HEK293 (cell line): ENCODE results near the gene PRR5.

Experiments
- GLIS1 ChIP-seq: fragments of 450-650 bp; formaldehyde crosslinking; IDR thresholded peaks from 2 replicates; pipeline ENCODE4 v1.5.1; 2016; ENCODE audit warnings: missing biosample characterization, missing genetic modification characterization
- HOXC10 ChIP-seq: sonication (generic); formaldehyde crosslinking; IDR thresholded peaks from 2 replicates; pipeline ENCODE4 v1.8.1; 2023; ENCODE audit warnings: mild to moderate bottlenecking, missing genetic modification reagents
- MYNN ChIP-seq: fragments of 450-650 bp; formaldehyde crosslinking; IDR thresholded peaks from 2 replicates; pipeline ENCODE4 v1.5.1; 2016; ENCODE audit warnings: missing biosample characterization, missing genetic modification characterization, borderline replicate concordance
- SCRT2 ChIP-seq: fragments of 450-650 bp; formaldehyde crosslinking; IDR thresholded peaks from 2 replicates; pipeline ENCODE4 v1.5.1; 2016; ENCODE audit warnings: missing biosample characterization, missing genetic modification characterization
- SP7 ChIP-seq: fragments of 450-650 bp; formaldehyde crosslinking; IDR thresholded peaks from 2 replicates; pipeline ENCODE4 v1.5.1; 2016; ENCODE audit warnings: missing biosample characterization, missing genetic modification characterization
- ZBTB20 ChIP-seq: fragments of 450-650 bp; formaldehyde crosslinking; IDR thresholded peaks from 2 replicates; pipeline ENCODE4 v1.5.1; 2016; ENCODE audit warnings: missing biosample characterization, missing genetic modification characterization
- ZBTB48 ChIP-seq: fragments of 450-650 bp; formaldehyde crosslinking; IDR thresholded peaks from 2 replicates; pipeline ENCODE4 v1.5.1; 2016; ENCODE audit warnings: missing biosample characterization, missing genetic modification characterization
- ZNF280D ChIP-seq: fragments of 450-650 bp; formaldehyde crosslinking; IDR thresholded peaks from 2 replicates; pipeline ENCODE4 v1.5.1; 2016; ENCODE audit warnings: missing biosample characterization, missing genetic modification characterization
- ZNF449 ChIP-seq: fragments of 450-650 bp; formaldehyde crosslinking; IDR thresholded peaks from 2 replicates; pipeline ENCODE4 v1.5.1; 2017; ENCODE audit warnings: missing biosample characterization, mild to moderate bottlenecking, missing genetic modification characterization, moderate library complexity
- ZNF548 ChIP-seq: fragments of 450-650 bp; formaldehyde crosslinking; IDR thresholded peaks from 2 replicates; pipeline ENCODE4 v1.5.1; 2016; ENCODE audit warnings: missing biosample characterization, missing genetic modification characterization
- ZNF549 ChIP-seq: fragments of 450-650 bp; IDR thresholded peaks from 2 replicates; pipeline ENCODE4 v1.5.1; 2018; ENCODE audit warnings: missing biosample characterization, missing genetic modification characterization, mild to moderate bottlenecking, inconsistent platforms, moderate library complexity
- ZNF560 ChIP-seq: fragments of 450-650 bp; formaldehyde crosslinking; IDR thresholded peaks from 2 replicates; pipeline ENCODE4 v1.5.1; 2017; ENCODE audit warnings: missing biosample characterization, missing genetic modification characterization, borderline replicate concordance
- ZNF776 ChIP-seq: fragments of 450-650 bp; formaldehyde crosslinking; IDR thresholded peaks from 2 replicates; pipeline ENCODE4 v1.5.0; 2017; ENCODE audit warnings: missing biosample characterization, missing genetic modification characterization, borderline replicate concordance
- ZNF777 ChIP-seq: fragments of 450-650 bp; formaldehyde crosslinking; IDR thresholded peaks from 2 replicates; pipeline ENCODE4 v1.5.1; 2017; ENCODE audit warnings: missing biosample characterization, missing genetic modification characterization, borderline replicate concordance
- ZXDB ChIP-seq: fragments of 450-650 bp; formaldehyde crosslinking; IDR thresholded peaks from 2 replicates; pipeline ENCODE4 v1.5.1; 2016; ENCODE audit warnings: missing biosample characterization, missing genetic modification characterization
- TF ChIP-seq, protein P1 (sequence below): fragments of 450-650 bp; formaldehyde crosslinking; IDR thresholded peaks from 2 replicates; pipeline ENCODE4 v1.5.1; 2016; ENCODE audit warnings: missing biosample characterization, missing genetic modification characterization
- TF ChIP-seq, protein P2 (sequence below): fragments of 450-650 bp; formaldehyde crosslinking; IDR thresholded peaks from 2 replicates; pipeline ENCODE4 v1.5.1; 2016; ENCODE audit warnings: missing biosample characterization, missing genetic modification characterization
- TF ChIP-seq, protein P3 (sequence below): fragments of 450-650 bp; formaldehyde crosslinking; conservative IDR thresholded peaks from 2 replicates; pipeline ENCODE4 v1.5.1; 2016; ENCODE audit warnings: low read depth, missing biosample characterization, missing genetic modification characterization

The PRR5 gene

GRCh38 chr22:44697423-44698141 lies 4.4 kb upstream of the PRR5 start (continued):
- no peak for TF ChIP-seq ZNF777
- TF ChIP-seq HOXC10 (CRISPR knock-in tag), result no peak
- no peak for TF ChIP-seq ZBTB48 (tag by site-specific recombination)
- 0 out of 2 replicates have a peak, but pooled peaks have one; percentile 26 for TF ChIP-seq ZXDB (tag by site-specific recombination)
- no peak for TF ChIP-seq ZNF280D
- TF ChIP-seq ZNF449 (tag by site-specific recombination), result no peak
- no peak for TF ChIP-seq SCRT2
- TF ChIP-seq ZBTB20 (tag by site-specific recombination), result peak; percentile 48
- TF ChIP-seq ZNF776 (tag by site-specific recombination), result no peak
- no peak for TF ChIP-seq ZNF548 (tag by site-specific recombination)
- TF ChIP-seq GLIS1, result 0 out of 2 replicates have a peak, but pooled peaks have one; percentile 44
- TF ChIP-seq MYNN (tag by site-specific recombination), result no peak
- TF ChIP-seq, protein P1, sequence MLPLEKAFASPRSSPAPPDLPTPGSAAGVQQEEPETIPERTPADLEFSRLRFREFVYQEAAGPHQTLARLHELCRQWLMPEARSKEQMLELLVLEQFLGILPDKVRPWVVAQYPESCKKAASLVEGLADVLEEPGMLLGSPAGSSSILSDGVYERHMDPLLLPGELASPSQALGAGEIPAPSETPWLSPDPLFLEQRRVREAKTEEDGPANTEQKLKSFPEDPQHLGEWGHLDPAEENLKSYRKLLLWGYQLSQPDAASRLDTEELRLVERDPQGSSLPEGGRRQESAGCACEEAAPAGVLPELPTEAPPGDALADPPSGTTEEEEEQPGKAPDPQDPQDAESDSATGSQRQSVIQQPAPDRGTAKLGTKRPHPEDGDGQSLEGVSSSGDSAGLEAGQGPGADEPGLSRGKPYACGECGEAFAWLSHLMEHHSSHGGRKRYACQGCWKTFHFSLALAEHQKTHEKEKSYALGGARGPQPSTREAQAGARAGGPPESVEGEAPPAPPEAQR, result no peak
- TF ChIP-seq ZNF560 (tag by site-specific recombination), result no peak
- TF ChIP-seq, protein P2, sequence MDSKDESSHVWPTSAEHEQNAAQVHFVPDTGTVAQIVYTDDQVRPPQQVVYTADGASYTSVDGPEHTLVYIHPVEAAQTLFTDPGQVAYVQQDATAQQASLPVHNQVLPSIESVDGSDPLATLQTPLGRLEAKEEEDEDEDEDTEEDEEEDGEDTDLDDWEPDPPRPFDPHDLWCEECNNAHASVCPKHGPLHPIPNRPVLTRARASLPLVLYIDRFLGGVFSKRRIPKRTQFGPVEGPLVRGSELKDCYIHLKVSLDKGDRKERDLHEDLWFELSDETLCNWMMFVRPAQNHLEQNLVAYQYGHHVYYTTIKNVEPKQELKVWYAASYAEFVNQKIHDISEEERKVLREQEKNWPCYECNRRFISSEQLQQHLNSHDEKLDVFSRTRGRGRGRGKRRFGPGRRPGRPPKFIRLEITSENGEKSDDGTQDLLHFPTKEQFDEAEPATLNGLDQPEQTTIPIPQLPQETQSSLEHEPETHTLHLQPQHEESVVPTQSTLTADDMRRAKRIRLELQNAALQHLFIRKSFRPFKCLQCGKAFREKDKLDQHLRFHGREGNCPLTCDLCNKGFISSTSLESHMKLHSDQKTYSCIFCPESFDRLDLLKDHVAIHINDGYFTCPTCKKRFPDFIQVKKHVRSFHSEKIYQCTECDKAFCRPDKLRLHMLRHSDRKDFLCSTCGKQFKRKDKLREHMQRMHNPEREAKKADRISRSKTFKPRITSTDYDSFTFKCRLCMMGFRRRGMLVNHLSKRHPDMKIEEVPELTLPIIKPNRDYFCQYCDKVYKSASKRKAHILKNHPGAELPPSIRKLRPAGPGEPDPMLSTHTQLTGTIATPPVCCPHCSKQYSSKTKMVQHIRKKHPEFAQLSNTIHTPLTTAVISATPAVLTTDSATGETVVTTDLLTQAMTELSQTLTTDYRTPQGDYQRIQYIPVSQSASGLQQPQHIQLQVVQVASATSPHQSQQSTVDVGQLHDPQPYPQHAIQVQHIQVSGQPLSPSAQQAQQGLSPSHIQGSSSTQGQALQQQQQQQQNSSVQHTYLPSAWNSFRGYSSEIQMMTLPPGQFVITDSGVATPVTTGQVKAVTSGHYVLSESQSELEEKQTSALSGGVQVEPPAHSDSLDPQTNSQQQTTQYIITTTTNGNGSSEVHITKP (tag by site-specific recombination), result no peak
- peak; percentile 67 for TF ChIP-seq SP7 (tag by site-specific recombination)
- TF ChIP-seq, protein P3, sequence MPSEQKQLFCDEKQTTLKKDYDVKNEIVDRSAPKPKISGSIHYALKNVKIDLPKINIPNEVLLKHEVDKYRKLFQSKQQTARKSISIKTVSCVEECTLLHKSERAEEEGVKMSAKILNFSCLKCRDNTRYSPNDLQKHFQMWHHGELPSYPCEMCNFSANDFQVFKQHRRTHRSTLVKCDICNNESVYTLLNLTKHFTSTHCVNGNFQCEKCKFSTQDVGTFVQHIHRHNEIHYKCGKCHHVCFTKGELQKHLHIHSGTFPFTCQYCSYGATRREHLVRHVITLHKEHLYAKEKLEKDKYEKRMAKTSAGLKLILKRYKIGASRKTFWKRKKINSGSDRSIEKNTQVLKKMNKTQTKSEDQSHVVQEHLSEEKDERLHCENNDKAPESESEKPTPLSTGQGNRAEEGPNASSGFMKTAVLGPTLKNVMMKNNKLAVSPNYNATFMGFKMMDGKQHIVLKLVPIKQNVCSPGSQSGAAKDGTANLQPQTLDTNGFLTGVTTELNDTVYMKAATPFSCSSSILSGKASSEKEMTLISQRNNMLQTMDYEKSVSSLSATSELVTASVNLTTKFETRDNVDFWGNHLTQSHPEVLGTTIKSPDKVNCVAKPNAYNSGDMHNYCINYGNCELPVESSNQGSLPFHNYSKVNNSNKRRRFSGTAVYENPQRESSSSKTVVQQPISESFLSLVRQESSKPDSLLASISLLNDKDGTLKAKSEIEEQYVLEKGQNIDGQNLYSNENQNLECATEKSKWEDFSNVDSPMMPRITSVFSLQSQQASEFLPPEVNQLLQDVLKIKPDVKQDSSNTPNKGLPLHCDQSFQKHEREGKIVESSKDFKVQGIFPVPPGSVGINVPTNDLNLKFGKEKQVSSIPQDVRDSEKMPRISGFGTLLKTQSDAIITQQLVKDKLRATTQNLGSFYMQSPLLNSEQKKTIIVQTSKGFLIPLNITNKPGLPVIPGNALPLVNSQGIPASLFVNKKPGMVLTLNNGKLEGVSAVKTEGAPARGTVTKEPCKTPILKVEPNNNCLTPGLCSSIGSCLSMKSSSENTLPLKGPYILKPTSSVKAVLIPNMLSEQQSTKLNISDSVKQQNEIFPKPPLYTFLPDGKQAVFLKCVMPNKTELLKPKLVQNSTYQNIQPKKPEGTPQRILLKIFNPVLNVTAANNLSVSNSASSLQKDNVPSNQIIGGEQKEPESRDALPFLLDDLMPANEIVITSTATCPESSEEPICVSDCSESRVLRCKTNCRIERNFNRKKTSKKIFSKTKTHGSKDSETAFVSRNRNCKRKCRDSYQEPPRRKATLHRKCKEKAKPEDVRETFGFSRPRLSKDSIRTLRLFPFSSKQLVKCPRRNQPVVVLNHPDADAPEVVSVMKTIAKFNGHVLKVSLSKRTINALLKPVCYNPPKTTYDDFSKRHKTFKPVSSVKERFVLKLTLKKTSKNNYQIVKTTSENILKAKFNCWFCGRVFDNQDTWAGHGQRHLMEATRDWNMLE (tag by site-specific recombination), result no peak
- TF ChIP-seq ZNF549, result no peak
